HT1080 (cell line): ENCODE results near the gene FYN. TPM values are rescaled to one million over a fixed set of nuclear protein-coding genes. Genes with fewer than 3 reads are reported as not detected.
"Not testable (repeated sequence)": the region's sequence is repeated elsewhere in the genome, so short reads cannot be mapped to it uniquely, and the experiment has no call there.

Experiments used
- DNase-seq: peaks from one replicate; pipeline ENCODE4 v3.0.0-alpha.2; 2015; ENCODE audit warnings: low read depth
- total RNA-seq: library from RNA; depleted of rRNA; stranded (reverse); fragments of >200 nt; shearing (Covaris generic); gene quantifications from 2 replicates; pipeline ENCODE4 v1.2.3, GENCODE V29; 2014

FYN gene
- total RNA-seq, 1 experiment from 2014 or later = 50.2 TPM

GRCh38 chr6:111642463-111643158 is 230.6 kb downstream of the FYN start:
- peak; percentile 65 for DNase-seq

GRCh38 chr6:111639266-111639665 is 234.0 kb downstream of the FYN start:
- no peak for DNase-seq

GRCh38 chr6:111634981-111635380 is 238.3 kb downstream of the FYN start:
- DNase-seq = not testable (repeated sequence)

- no peak for DNase-seq
These were observed 239.4 kb downstream of the FYN start for GRCh38 chr6:111633822-111634221.

GRCh38 chr6:111632468-111633247 is 240.6 kb downstream of the FYN start:
- no peak for DNase-seq

- no peak for DNase-seq
These were observed 241.3 kb downstream of the FYN start for GRCh38 chr6:111631903-111632460.

GRCh38 chr6:111631018-111631417 is 242.2 kb downstream of the FYN start:
- no peak for DNase-seq

GRCh38 chr6:111628142-111628850 is 245.0 kb downstream of the FYN start:
- no peak for DNase-seq

- DNase-seq = no peak
These were observed 246.8 kb downstream of the FYN start for GRCh38 chr6:111626441-111626840.

GRCh38 chr6:111625461-111626391 is 247.5 kb downstream of the FYN start:
- DNase-seq = peak; percentile 31

GRCh38 chr6:111625099-111625416 is 248.2 kb downstream of the FYN start:
- DNase-seq = no peak

GRCh38 chr6:111624401-111625098 is 248.7 kb downstream of the FYN start:
- no peak for DNase-seq

- DNase-seq = no peak
These were observed 250.1 kb downstream of the FYN start for GRCh38 chr6:111623046-111623718.

GRCh38 chr6:111620169-111620568 is 253.1 kb downstream of the FYN start:
- DNase-seq = no peak

- DNase-seq = no peak
These were observed 254.8 kb downstream of the FYN start for GRCh38 chr6:111618407-111618806.

- no peak for DNase-seq
These were observed 256.1 kb downstream of the FYN start for GRCh38 chr6:111617149-111617548.

GRCh38 chr6:111615916-111616612 is 257.2 kb downstream of the FYN start:
- no peak for DNase-seq

GRCh38 chr6:111614833-111615582 is 258.2 kb downstream of the FYN start:
- DNase-seq = no peak
